ENCODE data around the gene SLX4IP.

DNA sequence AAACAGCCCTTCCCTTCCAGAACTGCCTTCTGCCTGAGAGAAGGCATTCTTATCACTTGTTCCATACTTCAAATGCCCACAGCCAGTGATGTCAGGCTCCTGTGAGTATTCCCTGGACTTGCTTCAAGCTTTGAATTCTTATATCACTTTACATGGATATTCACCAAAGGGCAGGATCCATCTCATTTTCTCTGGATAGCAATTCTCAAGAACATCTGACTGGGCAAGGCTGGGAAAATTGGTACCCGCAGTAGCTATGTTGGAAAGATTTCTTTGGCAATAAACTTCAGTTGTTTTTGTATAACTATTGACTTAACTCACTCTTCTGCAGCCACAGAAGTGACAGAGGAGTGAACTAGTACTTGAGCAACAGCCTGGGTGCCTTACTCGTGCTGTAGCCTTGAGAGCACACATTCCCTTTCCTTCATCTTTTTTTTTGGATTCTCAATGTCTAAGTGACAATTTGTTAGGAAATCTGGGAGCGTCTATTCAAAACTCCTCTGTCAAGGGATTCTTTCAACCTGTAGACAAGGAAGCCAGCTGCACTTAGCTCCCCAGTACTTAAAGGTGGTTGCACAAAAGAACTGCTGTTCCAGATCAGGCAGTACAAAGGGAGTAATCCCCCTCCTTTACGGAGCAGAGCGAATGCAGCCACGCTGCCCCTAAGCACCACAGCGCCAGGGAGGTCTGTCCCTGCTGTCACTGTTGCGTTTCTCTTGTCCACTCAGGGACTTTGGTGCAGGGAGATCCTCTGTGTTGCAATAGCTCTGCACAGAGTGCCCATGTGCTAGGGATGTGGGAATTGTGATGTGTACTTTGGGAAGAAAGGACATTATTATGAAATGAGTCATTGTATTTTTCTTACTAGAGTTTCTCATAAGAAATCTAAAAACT lies 169.1 kb downstream of the SLX4IP start:
- TF ChIP-seq CTCF (IDR thresholded peaks at IDR 0.05; ENCODE audit: low read depth, low read length) (no peak), POLR2A (IDR thresholded peaks at IDR 0.05; ENCODE audit: extremely low read depth, insufficient read length) (no peak)
